Liver (tissue), 3 donors: ENCODE measurements around the gene DESI1.

ENCODE experiments used
- CTCF ChIP-seq: fragments of 150-350 bp; IDR thresholded peaks from 2 replicates; pipeline ENCODE4 v1.5.1; 2017; ENCODE audit warnings: improper control_type of control experiment, low read depth, low read length; ENCODE audit not compliant: missing input control
- FOXA1 ChIP-seq: IDR thresholded peaks from 2 replicates; pipeline ENCODE4 v1.6.1; 2016; ENCODE audit warnings: antibody characterized with exemption
- HNF4A ChIP-seq, 2 donors: conservative IDR thresholded peaks; 2 replicates each; pipeline ENCODE4 v1.6.1; 2016; ENCODE audit warnings: antibody characterized with exemption in 2 of 2, mild to moderate bottlenecking in 2 of 2
- JUND ChIP-seq, 2 donors: IDR thresholded peaks; 2 replicates each; pipeline ENCODE4 v1.6.1; 2016; ENCODE audit warnings: antibody characterized with exemption in 2 of 2
- SP1 ChIP-seq: IDR thresholded peaks from 2 replicates; pipeline ENCODE4 v1.6.1; 2018; ENCODE audit warnings: antibody characterized with exemption, mild to moderate bottlenecking
- TAF1 ChIP-seq: conservative IDR thresholded peaks from 2 replicates; pipeline ENCODE4 v1.6.1; 2016; ENCODE audit warnings: antibody characterized with exemption, mild to moderate bottlenecking
- TF ChIP-seq, protein P1 (sequence below): IDR thresholded peaks from 2 replicates; pipeline ENCODE4 v1.6.1; 2016; ENCODE audit warnings: antibody characterized with exemption
- TF ChIP-seq, protein P2 (sequence below): IDR thresholded peaks from 2 replicates; pipeline ENCODE4 v1.6.1; 2016; ENCODE audit warnings: antibody characterized with exemption
- TF ChIP-seq, protein P3 (sequence below): IDR thresholded peaks from 2 replicates; pipeline ENCODE4 v1.6.1; 2016; ENCODE audit warnings: antibody characterized with exemption, mild to moderate bottlenecking
- donor health status: healthy.
- donor health status: healthy.

DNA sequence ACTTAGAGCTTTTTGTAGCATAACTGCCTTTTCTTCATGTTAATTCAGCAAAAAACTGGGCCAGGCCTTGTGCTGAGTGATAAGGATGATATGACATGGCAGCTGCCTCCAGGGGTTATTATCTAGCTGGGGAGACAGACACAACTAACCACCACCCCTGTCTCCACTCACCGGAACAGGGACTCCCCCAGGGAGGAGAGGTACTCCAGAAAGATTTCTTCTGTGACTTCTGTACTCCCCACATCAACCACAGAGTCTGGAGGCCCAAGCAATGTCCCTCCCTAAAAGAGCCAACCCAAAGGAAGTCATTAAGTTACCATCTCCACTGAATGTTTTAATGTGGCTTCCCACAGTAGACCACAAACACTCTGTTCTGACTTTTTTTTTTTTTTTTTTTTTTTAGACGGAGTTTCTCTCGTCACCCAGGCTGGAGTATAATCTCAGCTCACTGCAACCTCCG lies 16.9 kb downstream of the DESI1 start:
- TF ChIP-seq CTCF (no peak), SP1 (no peak), TAF1 (no peak), FOXA1 (no peak), HNF4A (conservative IDR thresholded peaks at IDR 0.05) (no peak), JUND (IDR thresholded peaks at IDR 0.05) (no peak)
- TF ChIP-seq, protein P1, sequence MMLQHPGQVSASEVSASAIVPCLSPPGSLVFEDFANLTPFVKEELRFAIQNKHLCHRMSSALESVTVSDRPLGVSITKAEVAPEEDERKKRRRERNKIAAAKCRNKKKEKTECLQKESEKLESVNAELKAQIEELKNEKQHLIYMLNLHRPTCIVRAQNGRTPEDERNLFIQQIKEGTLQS, result no peak
- TF ChIP-seq, protein P2, sequence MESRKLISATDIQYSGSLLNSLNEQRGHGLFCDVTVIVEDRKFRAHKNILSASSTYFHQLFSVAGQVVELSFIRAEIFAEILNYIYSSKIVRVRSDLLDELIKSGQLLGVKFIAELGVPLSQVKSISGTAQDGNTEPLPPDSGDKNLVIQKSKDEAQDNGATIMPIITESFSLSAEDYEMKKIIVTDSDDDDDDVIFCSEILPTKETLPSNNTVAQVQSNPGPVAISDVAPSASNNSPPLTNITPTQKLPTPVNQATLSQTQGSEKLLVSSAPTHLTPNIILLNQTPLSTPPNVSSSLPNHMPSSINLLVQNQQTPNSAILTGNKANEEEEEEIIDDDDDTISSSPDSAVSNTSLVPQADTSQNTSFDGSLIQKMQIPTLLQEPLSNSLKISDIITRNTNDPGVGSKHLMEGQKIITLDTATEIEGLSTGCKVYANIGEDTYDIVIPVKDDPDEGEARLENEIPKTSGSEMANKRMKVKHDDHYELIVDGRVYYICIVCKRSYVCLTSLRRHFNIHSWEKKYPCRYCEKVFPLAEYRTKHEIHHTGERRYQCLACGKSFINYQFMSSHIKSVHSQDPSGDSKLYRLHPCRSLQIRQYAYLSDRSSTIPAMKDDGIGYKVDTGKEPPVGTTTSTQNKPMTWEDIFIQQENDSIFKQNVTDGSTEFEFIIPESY, result no peak
- TF ChIP-seq, protein P3, sequence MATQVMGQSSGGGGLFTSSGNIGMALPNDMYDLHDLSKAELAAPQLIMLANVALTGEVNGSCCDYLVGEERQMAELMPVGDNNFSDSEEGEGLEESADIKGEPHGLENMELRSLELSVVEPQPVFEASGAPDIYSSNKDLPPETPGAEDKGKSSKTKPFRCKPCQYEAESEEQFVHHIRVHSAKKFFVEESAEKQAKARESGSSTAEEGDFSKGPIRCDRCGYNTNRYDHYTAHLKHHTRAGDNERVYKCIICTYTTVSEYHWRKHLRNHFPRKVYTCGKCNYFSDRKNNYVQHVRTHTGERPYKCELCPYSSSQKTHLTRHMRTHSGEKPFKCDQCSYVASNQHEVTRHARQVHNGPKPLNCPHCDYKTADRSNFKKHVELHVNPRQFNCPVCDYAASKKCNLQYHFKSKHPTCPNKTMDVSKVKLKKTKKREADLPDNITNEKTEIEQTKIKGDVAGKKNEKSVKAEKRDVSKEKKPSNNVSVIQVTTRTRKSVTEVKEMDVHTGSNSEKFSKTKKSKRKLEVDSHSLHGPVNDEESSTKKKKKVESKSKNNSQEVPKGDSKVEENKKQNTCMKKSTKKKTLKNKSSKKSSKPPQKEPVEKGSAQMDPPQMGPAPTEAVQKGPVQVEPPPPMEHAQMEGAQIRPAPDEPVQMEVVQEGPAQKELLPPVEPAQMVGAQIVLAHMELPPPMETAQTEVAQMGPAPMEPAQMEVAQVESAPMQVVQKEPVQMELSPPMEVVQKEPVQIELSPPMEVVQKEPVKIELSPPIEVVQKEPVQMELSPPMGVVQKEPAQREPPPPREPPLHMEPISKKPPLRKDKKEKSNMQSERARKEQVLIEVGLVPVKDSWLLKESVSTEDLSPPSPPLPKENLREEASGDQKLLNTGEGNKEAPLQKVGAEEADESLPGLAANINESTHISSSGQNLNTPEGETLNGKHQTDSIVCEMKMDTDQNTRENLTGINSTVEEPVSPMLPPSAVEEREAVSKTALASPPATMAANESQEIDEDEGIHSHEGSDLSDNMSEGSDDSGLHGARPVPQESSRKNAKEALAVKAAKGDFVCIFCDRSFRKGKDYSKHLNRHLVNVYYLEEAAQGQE, result no peak
